ENCODE data around the gene PTPRG. TPM values are rescaled to one million over a fixed set of nuclear protein-coding genes. Genes with fewer than 3 reads are reported as not detected.

The PTPRG gene
- total and polyA plus RNA-seq, 4 donors: 3.6 to 35.6 (median 8.1) TPM

DNA sequence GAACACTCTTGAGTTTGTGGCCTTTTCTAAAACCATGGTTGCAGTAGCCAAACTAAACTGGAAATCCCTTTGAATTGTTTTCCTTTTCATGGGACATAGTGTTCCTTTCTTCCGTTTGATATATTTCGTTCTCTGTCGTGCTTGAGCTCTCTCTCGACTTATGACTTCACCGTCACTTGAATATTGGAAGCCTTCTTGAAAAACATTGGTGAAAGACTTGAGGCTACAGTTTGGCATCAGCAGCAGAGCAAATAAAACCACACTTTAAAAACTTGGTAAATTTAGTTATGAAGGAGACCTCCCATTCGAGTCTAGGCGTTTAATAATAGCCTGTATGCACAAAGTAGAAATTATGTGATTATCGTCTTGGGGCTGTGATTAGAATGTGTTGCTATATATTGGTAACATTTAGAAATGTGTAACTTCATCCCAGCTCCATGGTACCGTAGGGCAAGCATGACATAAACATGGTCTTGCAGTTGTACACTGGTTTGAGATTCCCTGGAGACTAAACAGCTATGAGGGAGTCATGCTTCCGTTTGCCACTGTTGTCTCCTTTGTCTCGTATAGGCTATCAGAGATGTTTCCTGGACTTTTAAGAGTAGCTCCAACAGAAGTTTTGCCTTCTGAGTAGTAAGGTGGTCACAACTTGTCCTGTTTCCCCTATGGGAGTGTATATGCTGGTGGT, 122.3 kb downstream of the PTPRG start:
- no peak for DNase-seq (ENCODE audit: low spot score)
- no peak for TF ChIP-seq MAX (IDR thresholded peaks at IDR 0.05)
- no peak for TF ChIP-seq JUND (IDR thresholded peaks at IDR 0.05)
- TF ChIP-seq, protein P1, sequence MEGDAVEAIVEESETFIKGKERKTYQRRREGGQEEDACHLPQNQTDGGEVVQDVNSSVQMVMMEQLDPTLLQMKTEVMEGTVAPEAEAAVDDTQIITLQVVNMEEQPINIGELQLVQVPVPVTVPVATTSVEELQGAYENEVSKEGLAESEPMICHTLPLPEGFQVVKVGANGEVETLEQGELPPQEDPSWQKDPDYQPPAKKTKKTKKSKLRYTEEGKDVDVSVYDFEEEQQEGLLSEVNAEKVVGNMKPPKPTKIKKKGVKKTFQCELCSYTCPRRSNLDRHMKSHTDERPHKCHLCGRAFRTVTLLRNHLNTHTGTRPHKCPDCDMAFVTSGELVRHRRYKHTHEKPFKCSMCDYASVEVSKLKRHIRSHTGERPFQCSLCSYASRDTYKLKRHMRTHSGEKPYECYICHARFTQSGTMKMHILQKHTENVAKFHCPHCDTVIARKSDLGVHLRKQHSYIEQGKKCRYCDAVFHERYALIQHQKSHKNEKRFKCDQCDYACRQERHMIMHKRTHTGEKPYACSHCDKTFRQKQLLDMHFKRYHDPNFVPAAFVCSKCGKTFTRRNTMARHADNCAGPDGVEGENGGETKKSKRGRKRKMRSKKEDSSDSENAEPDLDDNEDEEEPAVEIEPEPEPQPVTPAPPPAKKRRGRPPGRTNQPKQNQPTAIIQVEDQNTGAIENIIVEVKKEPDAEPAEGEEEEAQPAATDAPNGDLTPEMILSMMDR (IDR thresholded peaks at IDR 0.05; ENCODE audit: low read depth, low read length, missing input control): no peak
- no peak for TF ChIP-seq ATF3 (IDR thresholded peaks at IDR 0.05)
- TF ChIP-seq YY1 (IDR thresholded peaks at IDR 0.05): no peak
- no peak for TF ChIP-seq FOXA1 (IDR thresholded peaks at IDR 0.05)
- TF ChIP-seq GABPA (IDR thresholded peaks at IDR 0.05 in 1 of 2, conservative IDR thresholded peaks at IDR 0.05 in 1 of 2): no peak
- no peak for TF ChIP-seq FOXA2 (IDR thresholded peaks at IDR 0.05)
- no peak for TF ChIP-seq RXRA (IDR thresholded peaks at IDR 0.05)
- no peak for TF ChIP-seq HNF4G (IDR thresholded peaks at IDR 0.05)
- no peak for TF ChIP-seq HNF4A (conservative IDR thresholded peaks at IDR 0.05)
- TF ChIP-seq TAF1 (conservative IDR thresholded peaks at IDR 0.05): no peak
- TF ChIP-seq REST (IDR thresholded peaks at IDR 0.05): no peak
- no peak for TF ChIP-seq SP1 (IDR thresholded peaks at IDR 0.05)
- no peak for TF ChIP-seq NR2F2 (IDR thresholded peaks at IDR 0.05)
- TF ChIP-seq RAD21 (IDR thresholded peaks at IDR 0.05): no peak
- TF ChIP-seq EGR1 (IDR thresholded peaks at IDR 0.05; ENCODE audit: low read depth in 2 of 2): no peak
- TF ChIP-seq ZBTB33 (IDR thresholded peaks at IDR 0.05): no peak
- Histone ChIP-seq H3K27ac (ENCODE audit: low read depth in 1 of 2, low read length in 2 of 2) (no peak overlapping the region), H3K36me3 (ENCODE audit: control insufficient read depth in 4 of 4, insufficient read depth in 3 of 4, low read depth in 1 of 4, low read length in 3 of 4) (no peaks in the 10 kb centered on the region), H3K4me1 (ENCODE audit: control insufficient read depth in 4 of 4, insufficient read depth in 4 of 4, low read length in 3 of 4) (peaks cover 1 to 17% (median 12%) of the 10 kb centered on the region in 4 donors), H3K9me3 (ENCODE audit: control insufficient read depth in 4 of 4, low read length in 3 of 4) (no peaks in the 10 kb centered on the region), H3K4me3 (ENCODE audit: low read depth in 1 of 3, low read length in 3 of 3) (no peak overlapping the region), H3K27me3 (ENCODE audit: control insufficient read depth in 4 of 4, insufficient read depth in 4 of 4, low read length in 3 of 4) (no peaks in the 10 kb centered on the region), H3K9ac (ENCODE audit: low read depth in 1 of 2, low read length in 2 of 2) (no peak overlapping the region)
- 95% methylated on average over 11 of the region's 11 CpGs for WGBS

Data from liver (tissue), 9 donors.